Measurements from ENCODE around the gene WSB1. TPM values are rescaled to one million over a fixed set of nuclear protein-coding genes. Genes with fewer than 3 reads are reported as not detected.

WSB1 gene
- total and polyA plus RNA-seq, 4 donors, result 26.6 to 86.2 (median 45.8) TPM

GRCh38 chr17:27266228-27266627, 27.7 kb upstream of the WSB1 start:
- WGBS, result 97% methylated on average over 1 of the region's 1 CpG
- Histone ChIP-seq H3K27ac (ENCODE audit: low read depth in 1 of 2, low read length in 2 of 2) (no peak overlapping the region), H3K27me3 (ENCODE audit: control insufficient read depth in 4 of 4, insufficient read depth in 4 of 4, low read length in 3 of 4) (no peaks in the 10 kb centered on the region), H3K4me3 (ENCODE audit: low read depth in 1 of 3, low read length in 3 of 3) (no peak overlapping the region), H3K4me1 (ENCODE audit: control insufficient read depth in 4 of 4, insufficient read depth in 4 of 4, low read length in 3 of 4) (peaks cover 0 to 3% (median 2%) of the 10 kb centered on the region in 4 donors), H3K36me3 (ENCODE audit: control insufficient read depth in 4 of 4, insufficient read depth in 3 of 4, low read depth in 1 of 4, low read length in 3 of 4) (no peaks in the 10 kb centered on the region), H3K9me3 (ENCODE audit: control insufficient read depth in 4 of 4, low read length in 3 of 4) (no peaks in the 10 kb centered on the region), H3K9ac (ENCODE audit: low read depth in 1 of 2, low read length in 2 of 2) (no peak overlapping the region)
- TF ChIP-seq YY1 (IDR thresholded peaks at IDR 0.05), result no peak
- no peak for TF ChIP-seq GABPA (IDR thresholded peaks at IDR 0.05 in 1 of 2, conservative IDR thresholded peaks at IDR 0.05 in 1 of 2)
- no peak for TF ChIP-seq ATF3 (IDR thresholded peaks at IDR 0.05)
- TF ChIP-seq RAD21 (IDR thresholded peaks at IDR 0.05), result no peak
- TF ChIP-seq CTCF (IDR thresholded peaks at IDR 0.05; ENCODE audit: low read depth, low read length, missing input control), result no peak
- TF ChIP-seq JUND (IDR thresholded peaks at IDR 0.05), result no peak
- TF ChIP-seq EGR1 (IDR thresholded peaks at IDR 0.05; ENCODE audit: low read depth in 2 of 2), result no peak
- no peak for TF ChIP-seq MAX (IDR thresholded peaks at IDR 0.05)
- TF ChIP-seq FOXA1 (IDR thresholded peaks at IDR 0.05), result no peak
- no peak for TF ChIP-seq HNF4G (IDR thresholded peaks at IDR 0.05)
- DNase-seq (ENCODE audit: low spot score), result no peak

GRCh38 chr17:27268394-27269085, 25.4 kb upstream of the WSB1 start:
- Histone ChIP-seq H3K27me3 (ENCODE audit: control insufficient read depth in 4 of 4, insufficient read depth in 4 of 4, low read length in 3 of 4) (no peaks in the 10 kb centered on the region), H3K9ac (ENCODE audit: low read depth in 1 of 2, low read length in 2 of 2) (no peak overlapping the region), H3K4me3 (ENCODE audit: low read depth in 1 of 3, low read length in 3 of 3) (no peak overlapping the region), H3K36me3 (ENCODE audit: control insufficient read depth in 4 of 4, insufficient read depth in 3 of 4, low read depth in 1 of 4, low read length in 3 of 4) (no peaks in the 10 kb centered on the region), H3K27ac (ENCODE audit: low read depth in 1 of 2, low read length in 2 of 2) (no peak overlapping the region), H3K4me1 (ENCODE audit: control insufficient read depth in 4 of 4, insufficient read depth in 4 of 4, low read length in 3 of 4) (peaks cover 0 to 3% (median 2%) of the 10 kb centered on the region in 4 donors), H3K9me3 (ENCODE audit: control insufficient read depth in 4 of 4, low read length in 3 of 4) (no peaks in the 10 kb centered on the region)
- TF ChIP-seq ZBTB33 (IDR thresholded peaks at IDR 0.05) (no peak), TAF1 (conservative IDR thresholded peaks at IDR 0.05) (no peak), RXRA (IDR thresholded peaks at IDR 0.05) (no peak), HNF4G (IDR thresholded peaks at IDR 0.05) (no peak), REST (IDR thresholded peaks at IDR 0.05) (no peak), RAD21 (IDR thresholded peaks at IDR 0.05) (no peak), HNF4A (conservative IDR thresholded peaks at IDR 0.05) (peak; percentile 40 to 56), YY1 (IDR thresholded peaks at IDR 0.05) (no peak)
- DNase-seq (ENCODE audit: low spot score), result no peak
- whole genome bisulfite sequencing, result 55% methylated on average over 6 of the region's 6 CpGs

Data from liver (tissue), 9 donors.